GM12891 (cell line): ENCODE data around the gene CAMKV.

Experiments used
- PAX5 ChIP-seq: IDR thresholded peaks from 2 replicates; pipeline ENCODE4 v1.6.1; 2011; ENCODE audit warnings: low read length, moderate library complexity, mild to moderate bottlenecking; ENCODE audit not compliant: insufficient read depth, severe bottlenecking
- POLR2A ChIP-seq: IDR thresholded peaks from 2 replicates; pipeline ENCODE4 v1.6.1; 2011; ENCODE audit warnings: low read depth, low read length, control low read depth
- POLR2AphosphoS5 ChIP-seq: IDR thresholded peaks from 2 replicates; pipeline ENCODE4 v1.6.1; 2011; ENCODE audit warnings: low read depth, low read length, control low read depth
- POU2F2 ChIP-seq: IDR thresholded peaks from 2 replicates; pipeline ENCODE4 v1.6.1; 2011; ENCODE audit warnings: low read depth, mild to moderate bottlenecking, control low read depth, low read length, moderate library complexity
- SPI1 ChIP-seq: IDR thresholded peaks from 2 replicates; pipeline ENCODE4 v1.6.1; 2011; ENCODE audit warnings: low read depth, low read length, control low read depth
- TAF1 ChIP-seq: IDR thresholded peaks from 2 replicates; pipeline ENCODE4 v1.6.1; 2011; ENCODE audit warnings: low read depth, low read length, control low read depth

DNA sequence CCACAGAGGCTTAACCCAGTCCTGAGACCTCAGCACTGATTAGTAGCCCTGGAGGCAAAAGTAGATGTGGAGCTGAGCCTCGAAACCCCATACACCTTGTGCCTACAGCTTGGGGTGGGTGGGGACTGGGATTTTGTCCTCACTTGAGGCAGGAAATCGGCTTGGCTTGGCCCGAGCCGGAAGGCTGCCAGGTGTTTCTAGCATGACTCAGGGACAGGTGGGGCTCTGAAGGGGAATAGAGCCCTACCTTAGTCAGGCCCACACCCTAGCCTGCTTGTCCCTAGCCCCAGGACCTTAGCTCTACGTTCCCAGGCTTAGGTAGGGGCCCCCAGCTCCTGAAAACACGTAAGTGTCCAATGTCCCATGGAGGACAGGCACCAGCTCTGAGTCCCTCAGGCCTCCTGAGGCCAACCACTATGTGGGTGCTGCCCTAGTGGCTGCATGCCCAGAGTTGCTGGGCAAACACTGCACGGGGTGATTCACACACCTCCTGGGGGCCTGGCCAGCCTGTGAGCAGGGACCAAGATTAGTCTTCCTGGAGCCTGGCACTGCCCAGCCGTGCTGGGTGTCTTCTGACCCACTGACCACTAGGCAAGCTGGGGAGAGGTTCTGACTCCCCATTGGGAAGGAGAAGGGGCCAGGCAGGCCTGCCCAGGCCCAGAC, 30.9 kb upstream of the CAMKV start:
- TF ChIP-seq POLR2AphosphoS5 (no peak), POLR2A (no peak), TAF1 (no peak), SPI1 (no peak), POU2F2 (no peak), PAX5 (no peak)
